ENCODE results near the gene FBLN1.

The FBLN1 gene

GRCh38 chr22:45469281-45470073, 33.2 kb upstream of the FBLN1 start:
- Histone ChIP-seq H4K20me1 (ENCODE audit: low read depth, low read length) (no peaks in the 10 kb centered on the region), H3K36me3 (ENCODE audit: low read length) (no peaks in the 10 kb centered on the region), H3K4me2 (ENCODE audit: low read depth, low read length, poor library complexity, severe bottlenecking) (no peak overlapping the region), H3K27me3 (ENCODE audit: low read length) (no peaks in the 10 kb centered on the region), H3K9me2 (replicated peaks; ENCODE audit: insufficient read depth, low read length) (no peaks in the 10 kb centered on the region), H3K9me3 (ENCODE audit: insufficient read depth, low read length) (no peaks in the 10 kb centered on the region), H3K27ac (ENCODE audit: low read depth, low read length) (no peak overlapping the region), H3K9ac (ENCODE audit: low read length) (no peak overlapping the region), H3K4me3 (ENCODE audit: insufficient read depth, low read length, poor library complexity, severe bottlenecking) (no peak overlapping the region), H3F3A (ENCODE audit: insufficient read depth) (no peaks in the 10 kb centered on the region), H3K79me2 (ENCODE audit: insufficient read depth, low read length) (no peaks in the 10 kb centered on the region), H2AFZ (ENCODE audit: low read depth, low read length, severe bottlenecking) (no peak overlapping the region)
- TF ChIP-seq EZH2phosphoT487 (conservative IDR thresholded peaks at IDR 0.05; ENCODE audit: low read length) (no peak), CTCF (IDR thresholded peaks at IDR 0.05; ENCODE audit: insufficient read depth, low read length, poor library complexity, severe bottlenecking) (no peak)

GRCh38 chr22:45470871-45471270, 31.8 kb upstream of the FBLN1 start:
- no peaks in the 10 kb centered on the region for H3F3A ChIP-seq (ENCODE audit: insufficient read depth)
- no peaks in the 10 kb centered on the region for H3K36me3 ChIP-seq (ENCODE audit: low read length)
- no peak overlapping the region for H3K4me3 ChIP-seq (ENCODE audit: insufficient read depth, low read length, poor library complexity, severe bottlenecking)
- H3K9me2 ChIP-seq (replicated peaks; ENCODE audit: insufficient read depth, low read length): no peaks in the 10 kb centered on the region
- TF ChIP-seq CTCF (IDR thresholded peaks at IDR 0.05; ENCODE audit: insufficient read depth, low read length, poor library complexity, severe bottlenecking): no peak
- TF ChIP-seq EZH2phosphoT487 (conservative IDR thresholded peaks at IDR 0.05; ENCODE audit: low read length): no peak
- H2AFZ ChIP-seq (ENCODE audit: low read depth, low read length, severe bottlenecking): no peak overlapping the region
- no peak overlapping the region for H3K9ac ChIP-seq (ENCODE audit: low read length)
- H3K9me3 ChIP-seq (ENCODE audit: insufficient read depth, low read length): no peaks in the 10 kb centered on the region
- no peak overlapping the region for H3K27ac ChIP-seq (ENCODE audit: low read depth, low read length)
- H3K4me2 ChIP-seq (ENCODE audit: low read depth, low read length, poor library complexity, severe bottlenecking): no peak overlapping the region
- H4K20me1 ChIP-seq (ENCODE audit: low read depth, low read length): no peaks in the 10 kb centered on the region
- no peaks in the 10 kb centered on the region for H3K79me2 ChIP-seq (ENCODE audit: insufficient read depth, low read length)
- H3K27me3 ChIP-seq (ENCODE audit: low read length): no peaks in the 10 kb centered on the region

GRCh38 chr22:45472426-45472825, 30.3 kb upstream of the FBLN1 start:
- no peak overlapping the region for H3K9ac ChIP-seq (ENCODE audit: low read length)
- H3K27ac ChIP-seq (ENCODE audit: low read depth, low read length): no peak overlapping the region
- H3K4me3 ChIP-seq (ENCODE audit: insufficient read depth, low read length, poor library complexity, severe bottlenecking): no peak overlapping the region
- no peak overlapping the region for H2AFZ ChIP-seq (ENCODE audit: low read depth, low read length, severe bottlenecking)
- H4K20me1 ChIP-seq (ENCODE audit: low read depth, low read length): no peaks in the 10 kb centered on the region
- no peaks in the 10 kb centered on the region for H3K9me3 ChIP-seq (ENCODE audit: insufficient read depth, low read length)
- no peak overlapping the region for H3K4me2 ChIP-seq (ENCODE audit: low read depth, low read length, poor library complexity, severe bottlenecking)
- H3K27me3 ChIP-seq (ENCODE audit: low read length): no peaks in the 10 kb centered on the region
- TF ChIP-seq CTCF (IDR thresholded peaks at IDR 0.05; ENCODE audit: insufficient read depth, low read length, poor library complexity, severe bottlenecking) (no peak), EZH2phosphoT487 (conservative IDR thresholded peaks at IDR 0.05; ENCODE audit: low read length) (no peak)
- H3K79me2 ChIP-seq (ENCODE audit: insufficient read depth, low read length): no peaks in the 10 kb centered on the region
- H3K9me2 ChIP-seq (replicated peaks; ENCODE audit: insufficient read depth, low read length): no peaks in the 10 kb centered on the region
- no peaks in the 10 kb centered on the region for H3F3A ChIP-seq (ENCODE audit: insufficient read depth)
- no peaks in the 10 kb centered on the region for H3K36me3 ChIP-seq (ENCODE audit: low read length)
